ENCODE data around the gene HOXB3. TPM values are rescaled to one million over a fixed set of nuclear protein-coding genes. Genes with fewer than 3 reads are reported as not detected.

The HOXB3 gene
- total and polyA plus RNA-seq, 10 donors, result 3.6 to 23.1 (median 8.8) TPM

DNA sequence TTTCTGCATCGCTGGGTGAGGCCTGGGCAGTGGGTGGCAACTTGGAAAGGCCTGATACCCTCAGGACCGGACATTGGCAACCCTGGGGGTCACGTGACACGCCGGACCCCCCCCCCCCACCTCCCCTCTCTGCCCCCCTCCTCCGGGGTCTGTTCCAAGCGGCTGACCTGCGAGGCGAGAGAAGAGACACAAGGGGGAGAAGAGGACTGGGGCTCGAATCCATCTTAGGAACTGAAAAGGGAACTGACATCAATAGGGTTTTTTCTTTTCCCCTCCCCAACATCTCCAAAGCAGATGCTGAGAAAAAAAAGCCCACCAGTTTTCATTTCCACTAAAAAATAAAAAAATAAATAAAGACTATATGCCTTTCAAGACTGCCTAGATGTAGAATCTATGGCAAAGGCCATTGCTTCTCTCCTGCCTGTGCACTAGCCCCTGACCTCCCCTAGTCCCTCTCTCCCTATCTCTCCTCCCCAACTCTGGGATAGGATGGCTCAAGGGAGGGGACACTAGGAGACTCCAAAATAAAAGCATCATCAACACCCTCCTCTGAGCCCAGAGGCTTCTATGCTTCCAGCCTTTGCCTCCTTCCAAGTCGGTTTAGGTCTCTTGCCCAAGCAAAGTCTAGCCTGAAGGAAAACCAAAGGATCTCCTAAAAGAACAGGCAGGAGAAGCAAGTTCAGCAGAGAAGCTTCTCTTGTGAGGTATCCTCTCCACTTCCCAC, 37.4 kb downstream of the HOXB3 start:
- intact Hi-C loops (cut with DNase I; ENCODE audit: low total_unique reads), result no loop called here
- TF ChIP-seq POLR2AphosphoS5 (IDR thresholded peaks at IDR 0.05), result peak in 1 of 3 donors; percentile 38
- TF ChIP-seq POLR2A (IDR thresholded peaks at IDR 0.05), result no peak
- no peak for TF ChIP-seq CTCF (IDR thresholded peaks at IDR 0.05 in 8 of 11, conservative IDR thresholded peaks at IDR 0.05 in 3 of 11)
- Histone ChIP-seq H3K4me3 (peak overlapping the region in 2 of 8 donors; percentile 15 to 24), H3K27ac (peak overlapping the region; percentile 29 to 94 (median 60)), H3K4me1 (peaks cover 0 to 50% (median 15%) of the 10 kb centered on the region in 6 donors), H3K9me3 (no peaks in the 10 kb centered on the region), H3K27me3 (replicated peaks in 1 of 7) (peaks cover 0 to 47% (median 6%) of the 10 kb centered on the region in 7 donors), H3K36me3 (peaks cover 0 to 17% (median 0%) of the 10 kb centered on the region in 6 donors)
- WGBS, 5 donors, result 49 to 60% (median 58%) methylated on average over 7 to 11 of the region's 11 CpGs
- DNase-seq, result no peak

DNA sequence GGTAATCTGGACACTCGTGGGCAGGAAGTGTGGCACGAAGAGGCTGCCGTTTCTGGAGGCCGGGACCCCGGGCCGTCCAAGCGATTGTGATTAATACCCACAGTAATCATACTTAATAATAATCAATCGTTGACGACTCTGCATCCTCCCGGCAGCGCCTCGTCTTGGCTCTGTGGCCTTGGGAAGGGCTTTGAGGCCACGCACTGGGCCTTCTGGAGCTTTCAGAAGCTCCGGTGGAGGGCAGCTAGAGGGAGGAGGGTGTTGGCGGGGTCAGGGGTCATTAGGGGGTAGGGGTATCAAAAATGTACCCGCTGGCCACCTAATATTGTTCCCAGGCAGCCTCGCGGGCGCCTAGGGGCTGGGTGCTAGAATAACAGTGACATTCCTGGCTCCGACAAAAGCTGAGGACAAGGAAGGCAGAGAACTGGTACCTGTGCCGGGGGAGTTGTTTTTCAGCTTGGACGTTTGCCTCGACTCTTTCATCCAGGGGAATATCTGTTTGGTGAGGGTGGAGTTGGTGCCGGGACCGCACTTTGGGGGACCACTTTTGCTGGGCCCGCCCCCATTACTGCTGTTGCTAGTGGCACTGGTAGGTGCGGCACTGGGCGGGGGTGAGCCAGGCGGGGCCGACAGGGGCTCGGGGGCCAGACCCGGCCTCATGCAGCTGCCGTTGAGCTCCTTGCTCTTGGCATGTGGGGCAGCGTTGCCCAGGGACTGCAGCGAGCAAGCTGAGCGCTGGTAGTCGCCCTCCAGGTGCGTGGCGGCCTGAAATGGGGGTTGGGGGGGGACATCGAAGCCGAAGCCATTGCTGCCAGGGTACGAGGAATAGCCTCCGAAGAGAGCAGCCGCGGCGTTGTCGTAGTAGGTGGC, 38.2 kb downstream of the HOXB3 start:
- peak overlapping the region in 1 of 8 donors; percentile 9 for H3K4me3 ChIP-seq
- 80 to 88% (median 85%) methylated on average over 36 to 47 of the region's 47 CpGs for WGBS, 5 donors
- H3K27me3 ChIP-seq (replicated peaks in 1 of 7), result peaks cover 0 to 46% (median 6%) of the 10 kb centered on the region in 7 donors
- DNase-seq, result no peak
- H3K9me3 ChIP-seq, result no peaks in the 10 kb centered on the region
- TF ChIP-seq CTCF (IDR thresholded peaks at IDR 0.05 in 8 of 11, conservative IDR thresholded peaks at IDR 0.05 in 3 of 11), result no peak
- no peak for TF ChIP-seq POLR2AphosphoS5 (IDR thresholded peaks at IDR 0.05)
- TF ChIP-seq POLR2A (IDR thresholded peaks at IDR 0.05), result no peak
- H3K36me3 ChIP-seq, result peaks cover 0 to 17% (median 0%) of the 10 kb centered on the region in 6 donors
- peak overlapping the region; percentile 41 to 94 (median 56) for H3K27ac ChIP-seq
- intact Hi-C loops (cut with DNase I; ENCODE audit: low total_unique reads), result no loop called here
- H3K4me1 ChIP-seq, result peaks cover 0 to 50% (median 15%) of the 10 kb centered on the region in 6 donors

DNA sequence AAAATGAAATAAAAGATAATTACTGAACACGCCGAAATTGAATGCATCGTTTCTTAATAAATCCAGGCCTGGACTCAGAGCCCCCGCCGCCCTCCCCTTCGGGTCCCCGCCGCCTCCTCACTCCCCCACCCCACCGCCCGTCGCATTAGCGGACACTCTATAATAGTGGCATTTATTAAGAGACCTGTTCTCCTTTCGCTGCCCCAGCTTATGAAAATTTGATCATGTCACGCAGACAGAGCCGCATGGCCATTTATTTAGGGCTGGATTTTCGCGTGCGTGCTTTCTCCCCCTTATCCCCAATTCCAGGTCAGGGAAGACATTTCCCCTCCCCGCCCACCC, 38.9 kb downstream of the HOXB3 start:
- Histone ChIP-seq H3K4me1 (peaks cover 0 to 50% (median 14%) of the 10 kb centered on the region in 6 donors), H3K36me3 (peaks cover 0 to 17% (median 0%) of the 10 kb centered on the region in 6 donors), H3K27me3 (replicated peaks in 1 of 7) (peaks cover 0 to 46% (median 6%) of the 10 kb centered on the region in 7 donors), H3K4me3 (no peak overlapping the region), H3K27ac (peak overlapping the region in 7 of 8 donors; percentile 13 to 94 (median 53)), H3K9me3 (no peaks in the 10 kb centered on the region)
- TF ChIP-seq POLR2AphosphoS5 (IDR thresholded peaks at IDR 0.05) (no peak), POLR2A (IDR thresholded peaks at IDR 0.05) (no peak), CTCF (IDR thresholded peaks at IDR 0.05 in 8 of 11, conservative IDR thresholded peaks at IDR 0.05 in 3 of 11) (no peak)
- 78 to 94% (median 87%) methylated on average over 19 of the region's 19 CpGs for WGBS, 5 donors
- intact Hi-C loops (cut with DNase I; ENCODE audit: low total_unique reads), result no loop called here
- no peak for DNase-seq

Measured in spleen (tissue), 11 donors.